ENCODE results near the gene FMNL2.

FMNL2 gene

DNA sequence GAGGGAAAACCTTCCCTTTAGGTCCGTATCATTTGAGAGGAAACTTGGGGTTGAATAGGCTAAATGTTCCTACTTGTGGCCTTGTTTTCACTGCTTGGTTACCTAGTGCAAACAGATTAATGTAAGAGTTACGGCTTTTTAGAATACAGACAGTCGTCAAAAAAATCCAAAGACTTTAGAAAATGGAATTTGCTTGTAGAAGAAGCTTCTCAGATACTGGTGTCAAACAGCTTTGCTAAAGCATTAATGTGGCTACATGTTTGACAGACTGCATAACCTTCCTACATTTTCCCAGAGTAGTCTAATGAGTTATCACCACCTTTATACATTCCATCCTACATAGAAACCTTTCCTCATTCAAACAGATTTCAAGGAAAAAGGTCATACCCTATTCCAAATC lies 114.6 kb downstream of the FMNL2 start:
- DNase-seq (ENCODE audit: low spot score): no peak

DNA sequence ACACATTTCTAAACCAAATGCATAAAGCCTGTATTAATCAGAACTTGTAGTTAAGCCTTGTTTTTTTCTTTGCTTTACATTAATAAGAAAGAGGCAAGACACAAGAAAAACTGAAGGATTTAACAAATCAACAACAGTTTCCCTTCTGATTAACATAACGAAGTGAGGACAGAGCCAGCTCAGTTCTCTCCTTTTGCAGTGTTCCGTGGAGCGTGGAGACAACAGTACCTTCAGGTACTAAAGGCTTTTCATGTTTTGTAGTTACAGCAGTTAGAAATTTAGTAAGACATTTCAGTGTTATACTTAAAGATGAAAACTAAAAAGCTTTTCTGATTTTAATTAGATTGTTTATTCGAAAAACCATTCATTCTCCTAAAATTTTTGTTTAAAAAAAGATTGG lies 115.2 kb downstream of the FMNL2 start:
- no peak for DNase-seq (ENCODE audit: low spot score)

DNA sequence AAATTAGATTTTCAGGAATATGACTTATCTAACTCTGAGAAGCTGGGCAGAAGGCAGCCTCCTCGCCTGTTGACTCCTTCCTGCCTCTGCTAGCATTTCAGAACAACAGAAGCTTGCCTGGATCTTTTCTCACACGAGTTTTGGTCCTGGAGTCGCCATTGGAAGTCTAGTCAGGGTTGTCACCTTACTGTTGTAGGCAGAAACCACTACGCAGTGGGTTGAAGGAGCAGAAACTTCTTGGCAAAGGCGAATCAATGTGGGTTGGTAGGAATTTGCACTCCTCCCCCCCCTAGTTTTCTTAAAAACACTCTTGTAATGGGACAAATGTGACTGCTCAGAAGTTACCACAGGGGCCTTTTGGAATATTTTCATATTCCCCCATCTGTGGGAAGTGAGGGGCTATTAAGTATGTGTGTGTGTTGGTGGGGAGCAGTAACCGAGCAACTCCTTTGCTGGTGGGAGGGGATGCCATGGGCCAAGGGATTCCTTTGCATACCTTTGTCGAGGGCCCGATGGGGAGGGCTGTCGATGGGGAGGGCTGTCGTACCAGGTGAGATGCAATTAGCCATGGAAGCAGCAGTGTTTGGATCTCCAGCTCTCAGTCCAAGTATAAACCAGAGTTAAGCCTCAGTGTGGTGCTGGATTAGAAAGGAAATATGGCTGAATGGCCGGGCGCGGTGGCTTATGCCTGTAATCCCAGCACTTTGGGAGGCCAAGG lies 117.4 kb downstream of the FMNL2 start:
- DNase-seq (ENCODE audit: low spot score): no peak

DNA sequence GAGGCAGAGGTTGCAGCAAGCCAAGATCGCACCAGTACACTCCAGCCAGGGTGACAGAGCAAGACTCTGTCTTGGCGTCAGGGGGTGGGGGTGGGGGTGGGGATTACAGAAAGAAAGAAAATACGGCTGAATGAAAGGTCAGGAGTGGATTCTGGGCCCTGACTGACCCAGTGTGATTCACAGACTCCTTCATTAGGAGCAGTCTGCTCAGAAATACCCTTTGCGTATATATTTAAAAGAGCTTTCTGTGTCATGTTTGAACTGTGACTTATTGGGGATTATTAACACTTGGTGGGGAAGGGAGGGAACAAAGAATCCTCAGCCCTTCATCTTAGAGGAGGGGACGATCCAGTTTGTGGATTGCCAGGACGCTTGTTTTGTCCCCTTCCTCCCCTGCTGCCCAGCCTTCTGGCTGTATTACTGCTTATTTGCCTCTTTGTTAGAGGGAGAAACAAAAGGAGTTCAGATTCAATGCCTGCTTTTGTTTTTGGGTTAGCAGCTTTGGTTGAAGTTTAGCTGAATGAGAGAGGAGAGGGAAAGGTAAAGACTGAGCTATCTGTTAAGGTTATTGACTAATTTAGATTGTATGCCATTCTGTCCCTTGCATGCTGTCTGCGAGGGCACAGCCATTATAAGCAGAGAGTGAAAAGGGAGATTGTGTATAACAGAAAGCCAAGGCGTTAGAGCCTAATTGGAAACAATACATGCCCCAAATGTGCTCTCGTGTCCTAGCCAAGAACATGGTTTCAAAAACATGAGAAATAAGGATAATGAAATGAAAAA lies 118.3 kb downstream of the FMNL2 start:
- DNase-seq (ENCODE audit: low spot score): no peak

DNA sequence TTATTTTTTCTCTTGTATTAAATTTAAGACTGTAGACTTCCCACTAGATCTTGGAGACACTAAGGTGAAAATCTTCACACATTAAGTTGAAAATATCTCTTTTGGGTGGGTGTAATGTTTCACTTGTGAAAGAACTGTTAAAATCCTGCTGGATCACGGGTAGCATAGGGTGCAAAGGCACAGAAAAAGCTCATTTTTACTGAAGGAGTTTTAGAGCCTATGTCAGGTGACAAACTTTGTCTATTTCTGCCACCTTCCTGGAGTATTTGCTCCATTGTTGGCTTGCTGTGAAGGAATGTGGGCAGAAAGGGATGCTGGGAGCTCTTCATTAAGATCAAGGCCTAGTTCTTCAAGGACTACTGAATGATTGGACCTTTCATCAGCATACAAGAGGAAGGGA lies 119.4 kb downstream of the FMNL2 start:
- DNase-seq (ENCODE audit: low spot score): no peak

DNA sequence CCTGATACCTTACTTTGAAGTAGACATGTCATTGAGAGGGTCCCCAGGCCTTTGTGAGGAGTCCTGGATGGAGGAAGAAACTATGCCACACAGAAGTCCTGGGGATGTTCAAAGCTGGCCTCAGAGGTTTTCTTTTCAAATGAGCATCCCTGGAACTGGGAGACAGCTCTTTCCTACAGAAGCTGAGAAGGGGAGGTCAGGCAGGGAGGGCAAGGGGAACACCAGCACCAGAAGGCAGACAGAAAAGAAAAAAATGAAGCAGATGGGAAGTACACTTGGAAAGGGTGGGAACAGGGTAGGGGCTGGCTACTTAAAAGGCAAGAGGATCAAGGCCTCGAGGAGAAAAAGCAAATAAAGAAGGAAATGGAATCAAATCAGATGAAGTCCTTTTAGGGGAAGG lies 120.0 kb downstream of the FMNL2 start:
- DNase-seq (ENCODE audit: low spot score): no peak

DNA sequence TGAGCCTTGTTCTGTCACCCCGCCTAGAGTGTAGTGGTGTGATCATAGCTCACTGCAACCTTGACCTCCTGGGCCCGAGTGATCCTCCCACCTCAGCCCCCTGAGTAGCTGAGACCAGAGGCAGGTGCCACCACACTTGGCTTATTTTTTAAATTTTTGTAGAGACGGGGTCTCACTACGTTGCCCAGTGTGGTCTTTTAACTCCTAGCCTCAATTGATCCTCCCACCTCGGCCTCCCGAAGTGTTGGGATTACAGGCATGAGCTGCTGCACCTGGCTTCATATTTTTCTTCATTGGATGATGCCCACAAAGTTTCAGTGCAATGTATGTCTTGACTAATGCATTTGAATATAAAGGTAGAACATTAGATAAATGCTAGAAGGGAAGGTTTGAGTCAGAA lies 120.8 kb downstream of the FMNL2 start:
- no peak for DNase-seq (ENCODE audit: low spot score)

GRCh38 chr2:152456262-152456661 lies 121.3 kb downstream of the FMNL2 start:
- DNase-seq (ENCODE audit: low spot score): no peak

DNA sequence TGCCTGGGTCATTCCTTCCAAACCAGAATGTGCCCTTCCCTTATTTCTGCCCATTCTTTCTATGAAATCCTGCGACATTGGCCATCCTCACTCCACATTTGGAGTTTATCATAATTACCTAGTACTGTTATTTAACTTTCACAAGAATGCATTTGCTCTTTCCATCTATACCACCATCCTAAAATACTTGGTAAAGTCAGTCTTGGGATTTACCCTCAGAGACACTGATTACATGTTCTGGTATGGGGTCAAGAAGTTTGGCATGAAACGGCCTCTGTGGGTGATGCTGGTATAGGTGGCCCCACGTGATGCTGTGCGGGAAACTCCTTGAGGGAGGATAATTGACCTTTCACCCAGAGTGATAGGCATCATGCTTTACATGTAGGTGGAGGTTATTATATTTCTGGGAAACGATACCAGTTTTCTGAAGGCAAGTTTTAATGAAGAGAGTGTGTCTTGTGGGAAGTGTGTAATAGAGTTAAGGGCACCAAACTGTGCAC lies 123.5 kb downstream of the FMNL2 start:
- no peak for DNase-seq (ENCODE audit: low spot score)

- no peak for DNase-seq (ENCODE audit: low spot score)
Measured at GRCh38 chr2:152459091-152459490, 124.1 kb downstream of the FMNL2 start.

DNA sequence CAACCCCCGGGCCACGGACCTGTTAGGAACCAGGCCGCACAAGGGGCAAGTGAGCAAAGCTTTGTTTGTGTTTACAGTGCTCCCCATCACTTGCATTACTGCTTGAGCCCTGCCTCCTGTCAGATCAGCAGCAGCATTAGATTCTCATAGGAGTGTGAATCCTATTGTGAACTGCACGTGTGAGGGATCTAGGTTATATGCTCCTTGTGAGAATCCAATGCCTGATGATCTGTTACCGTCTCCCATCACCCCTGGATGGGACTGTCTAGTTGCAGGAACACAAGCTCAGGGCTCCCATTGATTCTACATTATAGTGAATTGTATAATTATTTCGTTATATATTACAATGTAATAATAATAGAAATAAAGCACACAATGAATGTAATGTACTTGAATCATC lies 125.6 kb downstream of the FMNL2 start:
- DNase-seq (ENCODE audit: low spot score): no peak

DNA sequence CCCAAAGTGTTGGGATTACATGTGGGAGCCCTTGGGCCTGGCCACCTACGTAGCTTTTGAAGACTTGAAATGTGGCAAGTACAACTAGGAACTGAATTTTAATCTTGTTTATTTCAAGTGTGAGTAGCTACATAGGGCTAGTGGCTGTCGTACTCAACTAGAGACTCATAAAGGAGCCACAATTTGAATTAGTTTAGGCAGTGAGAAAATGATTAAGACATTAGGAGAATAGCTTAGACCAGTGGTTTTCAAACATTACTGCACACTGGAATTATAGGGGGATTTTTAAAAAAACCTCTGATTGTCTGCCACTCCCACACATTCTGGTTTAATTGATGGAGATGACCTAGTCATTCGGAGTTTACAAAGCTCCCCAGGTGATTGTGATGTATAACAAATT lies 127.1 kb downstream of the FMNL2 start:
- DNase-seq (ENCODE audit: low spot score): no peak

- DNase-seq (ENCODE audit: low spot score): no peak
Measured at GRCh38 chr2:152462779-152463178, 127.8 kb downstream of the FMNL2 start.

DNA sequence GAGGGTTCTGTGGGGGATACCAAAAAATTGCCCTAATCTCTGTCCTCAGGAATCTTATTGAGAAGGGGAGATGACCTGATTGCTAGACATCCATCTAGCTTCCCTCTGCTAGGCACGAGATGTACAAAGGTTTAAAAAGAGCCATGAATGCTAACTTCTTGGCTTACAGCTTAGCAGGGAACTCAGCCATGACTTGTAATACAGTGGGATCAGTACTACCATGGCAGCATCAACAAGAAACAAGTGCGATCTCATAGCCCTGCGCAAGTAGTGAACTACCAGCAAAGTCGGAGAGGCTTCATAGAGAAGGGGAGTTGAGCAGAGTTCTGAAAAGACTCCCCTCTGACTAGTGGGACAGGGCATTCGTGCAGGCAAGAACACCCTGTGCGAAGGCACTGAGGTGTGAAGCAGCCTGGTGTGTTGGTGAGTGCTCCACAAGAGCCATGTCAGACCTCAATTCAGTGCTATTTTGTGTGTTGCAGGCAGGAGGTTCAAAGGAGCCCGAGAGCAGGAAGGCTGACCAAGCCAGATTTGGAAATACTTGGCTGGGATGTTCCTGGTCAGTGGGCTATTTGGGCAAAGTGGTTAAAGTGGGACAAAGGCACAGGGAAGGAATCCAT lies 130.0 kb downstream of the FMNL2 start:
- no peak for DNase-seq (ENCODE audit: low spot score)

GRCh38 chr2:152465541-152465940 lies 130.6 kb downstream of the FMNL2 start:
- DNase-seq (ENCODE audit: low spot score): no peak

- DNase-seq (ENCODE audit: low spot score): no peak
Measured at GRCh38 chr2:152466041-152466440, 131.1 kb downstream of the FMNL2 start.

DNA sequence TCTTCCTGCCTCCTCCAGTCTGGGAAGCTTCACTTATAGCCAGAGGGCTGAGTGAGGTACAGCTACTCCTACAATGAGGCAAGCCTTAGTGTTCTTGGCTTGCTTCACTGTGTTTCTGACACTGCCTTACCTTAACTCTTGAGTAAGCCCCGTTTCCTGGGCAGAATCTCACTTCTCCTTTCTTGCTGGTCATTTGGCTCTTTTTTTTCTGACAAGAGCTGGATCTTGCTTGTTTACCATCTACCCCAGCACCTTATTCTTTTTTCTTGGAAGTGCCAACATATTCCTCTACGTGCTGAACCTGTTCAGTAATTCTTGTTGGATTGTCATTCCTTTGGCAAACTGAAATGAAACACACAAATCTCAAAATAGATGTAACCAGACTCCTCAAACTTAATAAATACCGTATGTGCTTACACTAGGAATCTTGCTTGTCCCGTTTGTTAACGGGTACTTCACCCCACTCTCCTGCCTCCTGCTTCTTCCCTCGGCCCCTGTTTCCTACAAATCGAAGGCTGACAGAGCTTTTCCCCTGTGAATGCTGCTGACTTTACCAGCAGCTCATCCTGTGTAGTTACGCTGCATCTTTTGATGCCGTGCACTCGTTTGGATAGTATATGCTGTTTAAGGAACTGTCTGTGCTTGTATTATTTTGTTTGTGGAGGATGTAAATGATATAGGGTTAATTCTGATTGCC lies 132.2 kb downstream of the FMNL2 start:
- DNase-seq (ENCODE audit: low spot score): no peak

DNA sequence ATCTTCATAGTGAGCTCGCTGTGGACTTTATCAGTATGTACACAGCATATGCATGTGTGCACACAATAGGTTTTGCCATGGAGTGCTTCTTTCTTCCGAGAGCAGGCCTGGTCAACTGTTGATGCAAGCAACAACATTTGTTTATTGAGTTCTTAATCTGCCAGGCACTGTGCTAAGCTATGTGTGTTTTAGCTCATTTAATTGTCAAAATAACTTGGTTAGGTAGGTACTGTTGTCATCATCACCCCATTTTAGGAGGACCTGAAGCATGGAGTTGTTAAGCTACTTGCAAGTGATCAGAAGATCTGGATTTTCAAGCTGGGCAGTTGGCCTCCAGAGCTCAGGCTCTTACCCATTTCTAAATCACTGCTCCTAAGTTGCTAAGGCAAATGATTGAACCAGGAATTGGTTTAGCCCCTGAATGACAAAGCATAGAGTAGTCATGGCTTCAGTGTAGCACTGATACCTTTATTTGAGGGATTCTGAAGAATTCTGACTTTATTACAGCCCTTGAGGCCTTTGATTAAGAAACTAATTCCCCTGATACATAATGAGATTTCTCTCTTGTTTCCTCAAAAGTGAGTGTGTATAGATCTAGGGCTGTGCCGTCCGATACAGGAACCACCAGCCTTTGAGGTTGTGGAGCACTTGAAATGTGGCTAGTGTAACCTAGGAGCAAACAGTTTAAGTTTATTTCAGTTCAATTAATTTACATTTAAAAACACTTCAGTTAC lies 132.9 kb downstream of the FMNL2 start:
- DNase-seq (ENCODE audit: low spot score): no peak

DNA sequence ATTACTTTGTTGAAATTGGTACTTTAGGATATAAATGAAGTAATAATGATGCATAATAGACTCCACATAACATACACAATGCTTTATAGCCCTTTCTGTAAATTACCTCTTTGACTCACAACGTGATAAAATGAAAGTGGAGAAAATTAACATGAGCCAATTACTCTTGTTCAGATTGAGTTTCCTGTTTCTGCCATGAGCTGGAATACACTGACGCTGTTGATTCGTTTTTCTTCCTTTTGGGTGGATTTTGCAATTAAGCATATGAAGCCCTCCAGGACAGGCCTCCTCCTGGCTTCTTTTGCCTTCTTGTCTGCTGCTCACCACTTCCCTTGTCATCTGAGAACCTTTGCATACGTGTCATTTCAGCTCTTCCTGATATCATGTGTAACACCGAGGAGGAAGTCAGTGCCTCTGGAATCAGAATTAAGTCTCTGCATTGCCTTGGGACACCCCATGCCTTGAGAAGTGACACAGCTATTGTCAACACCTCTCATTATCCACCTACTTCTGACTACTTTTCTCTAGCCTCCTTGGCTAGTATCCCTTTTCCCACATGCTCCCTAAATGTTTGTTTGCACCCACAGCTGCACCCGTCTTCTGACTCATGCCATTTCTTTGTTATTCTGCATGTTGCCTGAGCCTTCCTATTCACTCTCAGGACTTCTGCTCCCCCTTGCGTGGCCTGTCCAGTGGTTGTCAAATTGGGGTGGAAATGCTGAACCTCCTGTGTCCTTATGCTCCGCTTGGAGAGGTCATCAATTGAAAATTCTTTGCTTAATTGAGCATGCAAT lies 134.1 kb downstream of the FMNL2 start:
- DNase-seq (ENCODE audit: low spot score): no peak

GRCh38 chr2:152470861-152471854 lies 136.2 kb downstream of the FMNL2 start:
- DNase-seq (ENCODE audit: low spot score): no peak

All from hematopoietic multipotent progenitor cell treated with erythropoietin and hydrocortisone succinate and interleukin-3 and kit ligand, for 17 days (in vitro differentiated cells).